HG03066 (cell line): Measurements from ENCODE around the gene MTOR.
A peak's percentile ranks its signal among the peaks of the same experiment; 100 is the strongest.
"Not testable (repeated sequence)": the region's sequence is repeated elsewhere in the genome, so short reads cannot be mapped to it uniquely, and the experiment has no call there.

ENCODE experiments used
- ATAC-seq: cut with Tn5 transposase; IDR thresholded peaks from one replicate; pipeline ENCODE4 v1.9.1; 2021; ENCODE audit warnings: low read depth; ENCODE audit not compliant: unreplicated experiment

MTOR gene

GRCh38 chr1:11262171-11263049 is at the start of gene MTOR:
MTOR (minus strand) TSS chr1:11262551; CDS start chr1:11259409, 3,142 bp downstream.
- ATAC-seq, result peak; percentile 98

DNA sequence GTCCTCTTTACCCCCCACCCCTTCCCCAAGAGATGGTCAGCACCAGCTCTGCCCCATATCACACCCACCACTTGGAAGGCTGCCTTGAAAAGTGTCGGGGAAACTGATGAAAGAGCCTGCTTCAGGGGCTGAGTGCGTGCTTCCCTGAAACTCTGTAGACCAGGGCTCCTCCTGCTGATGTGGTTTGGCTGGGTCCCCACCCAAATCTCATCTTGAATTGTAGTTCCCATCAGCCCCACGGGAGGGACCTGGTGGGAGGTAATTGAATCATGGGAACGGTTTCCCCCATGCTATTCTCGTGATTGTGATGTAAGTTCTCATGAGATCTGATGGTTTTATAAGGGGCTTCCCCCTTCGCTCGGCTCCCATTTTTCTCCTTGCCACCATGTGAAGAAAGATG is 47.0 kb upstream of the MTOR start:
- ATAC-seq, result no peak

DNA sequence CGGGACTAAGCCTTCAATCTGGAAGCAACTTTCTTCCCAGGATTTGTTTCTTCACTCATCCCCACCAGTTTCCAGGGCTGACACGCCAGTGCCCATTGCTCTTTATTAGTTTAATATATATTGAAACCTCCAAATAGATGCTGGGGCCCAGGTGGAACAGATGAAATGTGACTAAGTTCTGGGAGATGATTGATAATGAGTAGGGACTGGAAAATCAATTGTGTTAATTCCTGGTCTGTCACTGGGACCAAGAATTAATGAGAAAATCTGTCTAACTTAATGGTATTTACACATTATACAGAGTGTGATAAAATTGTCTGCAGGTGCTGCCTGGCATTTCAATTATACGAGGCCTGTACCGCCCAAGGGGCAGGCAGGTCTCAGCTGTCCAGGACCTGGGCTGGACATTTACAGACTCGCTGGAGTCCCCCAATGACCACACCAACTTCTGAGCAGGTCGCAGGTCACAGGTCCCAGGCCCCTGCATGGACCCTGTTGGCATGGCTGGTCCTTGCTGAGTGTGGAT is 46.4 kb upstream of the MTOR start:
- no peak for ATAC-seq

GRCh38 chr1:11307852-11308251 is 45.5 kb upstream of the MTOR start:
- ATAC-seq, result no peak

DNA sequence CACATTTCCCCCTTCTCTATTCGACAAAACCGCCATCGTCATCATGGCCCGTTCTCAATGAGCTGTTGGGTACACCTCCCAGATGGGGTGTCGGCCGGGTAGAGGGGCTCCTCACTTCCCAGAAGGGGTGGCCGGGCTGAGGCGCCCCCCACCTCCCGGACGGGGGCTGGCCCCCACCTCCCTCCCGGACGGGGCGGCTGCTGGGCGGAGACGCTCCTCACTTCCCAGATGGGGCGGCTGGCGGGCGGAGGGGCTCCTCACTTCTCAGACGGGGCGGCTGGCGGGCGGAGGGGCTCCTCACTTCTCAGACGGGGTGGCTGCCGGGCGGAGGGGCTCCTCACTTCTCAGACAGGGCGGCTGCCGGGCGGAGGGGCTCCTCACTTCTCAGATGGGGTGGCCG is 43.2 kb upstream of the MTOR start:
- not testable (repeated sequence) for ATAC-seq

DNA sequence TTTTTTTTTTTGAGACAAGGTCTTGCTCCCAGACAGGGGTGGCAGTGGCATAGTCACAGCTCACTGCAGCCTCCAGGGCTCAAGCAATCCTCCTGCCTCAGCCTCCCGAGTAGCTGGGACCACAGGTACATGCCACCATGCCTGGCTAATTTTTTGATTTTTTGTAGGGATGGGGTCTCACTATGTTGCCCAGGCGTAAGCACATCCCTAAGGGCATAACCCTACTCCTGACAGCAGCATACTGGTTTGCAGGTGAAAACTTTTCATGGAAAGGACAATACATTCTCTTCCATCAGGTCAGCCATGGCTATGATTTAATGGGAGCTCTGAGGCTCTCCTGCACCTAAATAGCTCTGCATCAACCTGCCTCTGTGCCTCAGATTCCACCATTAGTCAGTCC is 40.0 kb upstream of the MTOR start:
- no peak for ATAC-seq

GRCh38 chr1:11301601-11302000 is 39.2 kb upstream of the MTOR start:
- ATAC-seq, result no peak

GRCh38 chr1:11299225-11299574 is 36.8 kb upstream of the MTOR start:
- ATAC-seq, result no peak

- ATAC-seq, result no peak
These were observed 36.3 kb upstream of the MTOR start for GRCh38 chr1:11298390-11299224.

- ATAC-seq, result not testable (repeated sequence)
These were observed 35.4 kb upstream of the MTOR start for GRCh38 chr1:11297774-11298173.

GRCh38 chr1:11295905-11296304 is 33.6 kb upstream of the MTOR start:
- no peak for ATAC-seq

GRCh38 chr1:11294951-11295350 is 32.6 kb upstream of the MTOR start:
- no peak for ATAC-seq

GRCh38 chr1:11293856-11294255 is 31.5 kb upstream of the MTOR start:
- ATAC-seq, result no peak

- ATAC-seq, result no peak
These were observed 28.7 kb upstream of the MTOR start for GRCh38 chr1:11291049-11291448.

GRCh38 chr1:11289064-11289463 is 26.7 kb upstream of the MTOR start:
- ATAC-seq, result no peak

GRCh38 chr1:11286735-11287410 is 24.5 kb upstream of the MTOR start:
- no peak for ATAC-seq

- no peak for ATAC-seq
These were observed 23.8 kb upstream of the MTOR start for GRCh38 chr1:11285883-11286734.

DNA sequence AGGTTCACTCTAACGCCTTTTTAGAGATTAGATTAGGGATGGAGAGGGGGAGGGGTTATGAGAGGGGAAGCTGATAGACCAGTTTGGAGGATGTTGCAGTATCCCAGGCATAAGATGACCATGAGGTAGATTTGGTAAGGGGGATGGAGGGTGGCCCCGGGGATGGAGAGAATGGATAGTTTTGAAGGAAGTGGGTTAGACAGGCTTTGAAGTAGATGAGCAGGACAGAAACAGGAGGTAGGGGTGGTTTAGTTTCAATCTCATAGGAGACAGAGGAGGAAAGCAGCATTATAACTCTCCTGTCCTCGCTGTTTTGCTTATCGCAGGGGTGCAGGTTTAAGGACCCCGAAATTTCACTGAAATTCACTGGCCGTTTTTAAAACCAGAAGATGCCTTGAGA is 22.4 kb upstream of the MTOR start:
- no peak for ATAC-seq

- no peak for ATAC-seq
These were observed 20.8 kb upstream of the MTOR start for GRCh38 chr1:11283151-11283550.
